ENCODE measurements around the gene HLA-A. TPM values are rescaled to one million over a fixed set of nuclear protein-coding genes. Genes with fewer than 3 reads are reported as not detected.

The HLA-A gene
- total RNA-seq, 4 donors from 2014 or later = 243 to 610 (median 499) TPM

DNA sequence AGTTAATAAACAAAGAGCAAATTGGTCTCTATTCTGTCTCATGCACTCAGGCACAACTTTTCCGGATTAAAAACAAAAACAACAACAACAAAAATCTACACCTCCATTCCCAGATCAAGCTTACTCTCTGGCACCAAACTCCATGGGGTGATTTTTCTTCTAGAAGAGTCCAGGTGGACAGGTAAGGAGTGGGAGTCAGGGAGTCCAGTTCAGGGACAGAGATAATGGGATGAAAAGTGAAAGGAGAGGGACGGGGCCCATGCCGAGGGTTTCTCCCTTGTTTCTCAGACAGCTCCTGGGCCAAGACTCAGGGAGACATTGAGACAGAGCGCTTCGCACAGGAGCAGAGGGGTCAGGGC lies 437 bp upstream of the HLA-A start:
- intact Hi-C loops (cut with DNase I) = loop anchor here (5.0 to 10.0 kb wide), 3 partner anchors 35 to 123 kb away; partner anchors contain the start of genes POLR1H and PPP1R11
- no peak for DNase-seq (ENCODE audit: extremely low spot score)
- Histone ChIP-seq H3K27ac (replicated peaks in 1 of 4) (peak overlapping the region; percentile 82 to 92 (median 89)), H3K4me1 (peaks cover 3 to 30% (median 13%) of the 10 kb centered on the region in 4 donors), H3K4me3 (peak overlapping the region; percentile 56 to 82 (median 64)), H3K9me3 (no peaks in the 10 kb centered on the region), H3K27me3 (no peaks in the 10 kb centered on the region), H3K36me3 (peaks cover 0 to 8% (median 3%) of the 10 kb centered on the region in 4 donors)
- WGBS = 0% methylated on average over 4 of the region's 5 CpGs
- TF ChIP-seq, protein P1, sequence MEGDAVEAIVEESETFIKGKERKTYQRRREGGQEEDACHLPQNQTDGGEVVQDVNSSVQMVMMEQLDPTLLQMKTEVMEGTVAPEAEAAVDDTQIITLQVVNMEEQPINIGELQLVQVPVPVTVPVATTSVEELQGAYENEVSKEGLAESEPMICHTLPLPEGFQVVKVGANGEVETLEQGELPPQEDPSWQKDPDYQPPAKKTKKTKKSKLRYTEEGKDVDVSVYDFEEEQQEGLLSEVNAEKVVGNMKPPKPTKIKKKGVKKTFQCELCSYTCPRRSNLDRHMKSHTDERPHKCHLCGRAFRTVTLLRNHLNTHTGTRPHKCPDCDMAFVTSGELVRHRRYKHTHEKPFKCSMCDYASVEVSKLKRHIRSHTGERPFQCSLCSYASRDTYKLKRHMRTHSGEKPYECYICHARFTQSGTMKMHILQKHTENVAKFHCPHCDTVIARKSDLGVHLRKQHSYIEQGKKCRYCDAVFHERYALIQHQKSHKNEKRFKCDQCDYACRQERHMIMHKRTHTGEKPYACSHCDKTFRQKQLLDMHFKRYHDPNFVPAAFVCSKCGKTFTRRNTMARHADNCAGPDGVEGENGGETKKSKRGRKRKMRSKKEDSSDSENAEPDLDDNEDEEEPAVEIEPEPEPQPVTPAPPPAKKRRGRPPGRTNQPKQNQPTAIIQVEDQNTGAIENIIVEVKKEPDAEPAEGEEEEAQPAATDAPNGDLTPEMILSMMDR (IDR thresholded peaks at IDR 0.05) = no peak
- TF ChIP-seq EP300 (IDR thresholded peaks at IDR 0.05) (no peak), POLR2A (IDR thresholded peaks at IDR 0.05; ENCODE audit: low read depth) (no peak), POLR2AphosphoS5 (IDR thresholded peaks at IDR 0.05) (no peak)

DNA sequence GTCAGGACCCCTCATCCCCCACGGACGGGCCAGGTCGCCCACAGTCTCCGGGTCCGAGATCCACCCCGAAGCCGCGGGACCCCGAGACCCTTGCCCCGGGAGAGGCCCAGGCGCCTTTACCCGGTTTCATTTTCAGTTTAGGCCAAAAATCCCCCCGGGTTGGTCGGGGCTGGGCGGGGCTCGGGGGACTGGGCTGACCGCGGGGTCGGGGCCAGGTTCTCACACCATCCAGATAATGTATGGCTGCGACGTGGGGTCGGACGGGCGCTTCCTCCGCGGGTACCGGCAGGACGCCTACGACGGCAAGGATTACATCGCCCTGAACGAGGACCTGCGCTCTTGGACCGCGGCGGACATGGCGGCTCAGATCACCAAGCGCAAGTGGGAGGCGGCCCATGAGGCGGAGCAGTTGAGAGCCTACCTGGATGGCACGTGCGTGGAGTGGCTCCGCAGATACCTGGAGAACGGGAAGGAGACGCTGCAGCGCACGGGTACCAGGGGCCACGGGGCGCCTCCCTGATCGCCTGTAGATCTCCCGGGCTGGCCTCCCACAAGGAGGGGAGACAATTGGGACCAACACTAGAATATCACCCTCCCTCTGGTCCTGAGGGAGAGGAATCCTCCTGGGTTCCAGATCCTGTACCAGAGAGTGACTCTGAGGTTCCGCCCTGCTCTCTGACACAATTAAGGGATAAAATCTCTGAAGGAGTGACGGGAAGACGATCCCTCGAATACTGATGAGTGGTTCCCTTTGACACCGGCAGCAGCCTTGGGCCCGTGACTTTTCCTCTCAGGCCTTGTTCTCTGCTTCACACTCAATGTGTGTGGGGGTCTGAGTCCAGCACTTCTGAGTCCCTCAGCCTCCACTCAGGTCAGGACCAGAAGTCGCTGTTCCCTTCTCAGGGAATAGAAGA lies 978 bp downstream of the HLA-A start:
- no peak for TF ChIP-seq POLR2A (IDR thresholded peaks at IDR 0.05; ENCODE audit: low read depth)
- no peak for TF ChIP-seq POLR2AphosphoS5 (IDR thresholded peaks at IDR 0.05)
- no peak for TF ChIP-seq EP300 (IDR thresholded peaks at IDR 0.05)
- TF ChIP-seq, protein P1 (IDR thresholded peaks at IDR 0.05) = no peak

DNA sequence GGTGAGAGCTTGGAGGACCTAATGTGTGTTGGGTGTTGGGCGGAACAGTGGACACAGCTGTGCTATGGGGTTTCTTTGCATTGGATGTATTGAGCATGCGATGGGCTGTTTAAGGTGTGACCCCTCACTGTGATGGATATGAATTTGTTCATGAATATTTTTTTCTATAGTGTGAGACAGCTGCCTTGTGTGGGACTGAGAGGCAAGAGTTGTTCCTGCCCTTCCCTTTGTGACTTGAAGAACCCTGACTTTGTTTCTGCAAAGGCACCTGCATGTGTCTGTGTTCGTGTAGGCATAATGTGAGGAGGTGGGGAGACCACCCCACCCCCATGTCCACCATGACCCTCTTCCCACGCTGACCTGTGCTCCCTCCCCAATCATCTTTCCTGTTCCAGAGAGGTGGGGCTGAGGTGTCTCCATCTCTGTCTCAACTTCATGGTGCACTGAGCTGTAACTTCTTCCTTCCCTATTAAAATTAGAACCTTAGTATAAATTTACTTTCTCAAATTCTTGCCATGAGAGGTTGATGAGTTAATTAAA lies 3.0 kb downstream of the HLA-A start:
- H3K36me3 ChIP-seq = peaks cover 0 to 25% (median 8%) of the 10 kb centered on the region in 4 donors
- intact Hi-C loops (cut with DNase I) = loop anchor here (10.0 kb wide), 1 partner anchor 119 kb away; the partner anchor contains the start of genes POLR1H and PPP1R11
- DNase-seq (ENCODE audit: extremely low spot score) = no peak
- H3K4me3 ChIP-seq = no peak overlapping the region
- no peaks in the 10 kb centered on the region for H3K9me3 ChIP-seq
- no peak overlapping the region for H3K27ac ChIP-seq (replicated peaks in 1 of 4)
- WGBS = 72% methylated on average over 4 of the region's 4 CpGs
- TF ChIP-seq POLR2A (IDR thresholded peaks at IDR 0.05; ENCODE audit: low read depth) (no peak), POLR2AphosphoS5 (IDR thresholded peaks at IDR 0.05) (no peak), EP300 (IDR thresholded peaks at IDR 0.05) (no peak)
- TF ChIP-seq, protein P1 (IDR thresholded peaks at IDR 0.05) = no peak
- no peaks in the 10 kb centered on the region for H3K27me3 ChIP-seq
- H3K4me1 ChIP-seq = peaks cover 3 to 30% (median 13%) of the 10 kb centered on the region in 4 donors

More for the DNA sequence above, 978 bp downstream of the HLA-A start:
- WGBS = 65% methylated on average over 16 of the region's 58 CpGs
- DNase-seq (ENCODE audit: extremely low spot score) = no peak
- peaks cover 0 to 19% (median 5%) of the 10 kb centered on the region in 4 donors for H3K36me3 ChIP-seq
- H3K27ac ChIP-seq (replicated peaks in 1 of 4) = peak overlapping the region; percentile 82 to 92 (median 89)
- no peaks in the 10 kb centered on the region for H3K27me3 ChIP-seq
- intact Hi-C loops (cut with DNase I) = loop anchor here (5.0 to 10.0 kb wide), 3 partner anchors 34 to 121 kb away; partner anchors contain the start of genes POLR1H and PPP1R11
- H3K4me1 ChIP-seq = peaks cover 3 to 30% (median 13%) of the 10 kb centered on the region in 4 donors
- no peaks in the 10 kb centered on the region for H3K9me3 ChIP-seq
- peak overlapping the region; percentile 56 to 82 (median 64) for H3K4me3 ChIP-seq

DNA sequence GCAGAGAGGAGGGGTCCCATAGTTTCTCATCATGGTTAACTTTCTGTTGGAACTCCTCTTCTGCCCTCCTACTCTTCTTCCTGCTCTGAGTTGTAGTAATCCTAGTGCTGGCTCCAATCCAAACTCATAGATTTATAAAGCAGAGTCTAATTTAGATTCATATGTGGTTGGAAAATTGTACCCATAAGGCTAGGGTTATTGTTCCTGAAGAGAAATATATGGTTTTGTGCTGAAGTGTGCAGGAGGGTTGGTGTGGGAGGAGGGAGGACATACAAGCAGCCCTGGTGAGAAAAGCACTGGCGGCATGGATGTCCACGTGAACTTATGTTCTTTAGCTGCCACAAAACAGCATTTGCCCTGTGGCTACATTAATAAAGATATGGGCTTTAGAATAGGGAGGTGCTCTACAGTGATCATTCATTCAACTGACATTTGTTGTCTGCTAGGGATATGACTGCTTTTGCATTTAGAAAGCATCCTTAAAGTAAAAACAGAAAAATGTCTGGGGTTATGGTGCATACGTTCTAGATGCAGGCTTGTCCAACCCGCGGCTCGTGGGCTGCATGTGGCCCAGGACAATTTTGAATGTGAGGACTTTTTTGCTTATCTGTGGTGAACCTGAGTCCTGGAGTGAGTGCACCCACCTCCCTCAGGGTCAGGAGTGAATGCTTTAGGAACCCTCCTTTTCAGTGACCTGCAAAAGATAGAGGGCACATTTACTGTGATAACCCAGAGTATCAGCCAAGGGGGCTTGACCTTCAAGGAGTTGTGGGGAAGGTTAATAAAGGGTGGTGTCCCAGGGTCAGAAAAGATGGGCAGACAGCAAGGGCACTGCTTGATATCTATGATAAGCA lies 4.1 kb downstream of the HLA-A start:
- intact Hi-C loops (cut with DNase I) = loop anchor here (10.0 kb wide), 1 partner anchor 118 kb away; the partner anchor contains the start of genes POLR1H and PPP1R11
- Histone ChIP-seq H3K27me3 (no peaks in the 10 kb centered on the region), H3K4me3 (no peak overlapping the region), H3K36me3 (peaks cover 0 to 25% (median 8%) of the 10 kb centered on the region in 4 donors), H3K4me1 (peaks cover 3 to 28% (median 12%) of the 10 kb centered on the region in 4 donors), H3K27ac (replicated peaks in 1 of 4) (no peak overlapping the region), H3K9me3 (no peaks in the 10 kb centered on the region)
- 62% methylated on average over 6 of the region's 6 CpGs for WGBS
- no peak for DNase-seq (ENCODE audit: extremely low spot score)
- TF ChIP-seq, protein P1 (IDR thresholded peaks at IDR 0.05) = no peak
- TF ChIP-seq POLR2A (IDR thresholded peaks at IDR 0.05; ENCODE audit: low read depth) (no peak), EP300 (IDR thresholded peaks at IDR 0.05) (no peak), POLR2AphosphoS5 (IDR thresholded peaks at IDR 0.05) (no peak)

All from esophagus muscularis mucosa (tissue), 4 donors.